Measurements from ENCODE around the gene CENPK. TPM values are rescaled to one million over a fixed set of nuclear protein-coding genes. Genes with fewer than 3 reads are reported as not detected.

CENPK gene
- total RNA-seq, 1 donor from 2014 or later = 26.2 TPM

- Mint-ChIP-seq H3K27me3 (ENCODE audit: low read depth) (no peaks in the 10 kb centered on the region), H3K36me3 (peaks cover 32% of the 10 kb centered on the region), H3K4me1 (no peaks in the 10 kb centered on the region), H3K9me3 (no peaks in the 10 kb centered on the region), H3K4me3 (no peak overlapping the region), H3K27ac (no peak overlapping the region)
- no peak for DNase-seq (ENCODE audit: low spot score in 2 of 2, unreplicated experiment in 2 of 2)
- no peak for TF ChIP-seq CTCF (IDR thresholded peaks at IDR 0.05; ENCODE audit: unreplicated experiment)
Measured at GRCh38 chr5:65577141-65577540, 14.2 kb upstream of the CENPK start.

- Mint-ChIP-seq H3K27ac (no peak overlapping the region), H3K4me3 (no peak overlapping the region), H3K9me3 (no peaks in the 10 kb centered on the region), H3K4me1 (peaks cover 2% of the 10 kb centered on the region), H3K36me3 (peaks cover 10% of the 10 kb centered on the region), H3K27me3 (ENCODE audit: low read depth) (no peaks in the 10 kb centered on the region)
- no peak for TF ChIP-seq CTCF (IDR thresholded peaks at IDR 0.05; ENCODE audit: unreplicated experiment)
- no peak for DNase-seq (ENCODE audit: low spot score in 2 of 2, unreplicated experiment in 2 of 2)
Measured at GRCh38 chr5:65570598-65571226, 7.7 kb upstream of the CENPK start.

GRCh38 chr5:65566505-65566904 is 3.5 kb upstream of the CENPK start:
- no peaks in the 10 kb centered on the region for H3K27me3 Mint-ChIP-seq (ENCODE audit: low read depth)
- no peak for TF ChIP-seq CTCF (IDR thresholded peaks at IDR 0.05; ENCODE audit: unreplicated experiment)
- H3K4me3 Mint-ChIP-seq = no peak overlapping the region
- no peaks in the 10 kb centered on the region for H3K36me3 Mint-ChIP-seq
- H3K9me3 Mint-ChIP-seq = no peaks in the 10 kb centered on the region
- no peak overlapping the region for H3K27ac Mint-ChIP-seq
- no peak for DNase-seq (ENCODE audit: low spot score in 2 of 2, unreplicated experiment in 2 of 2)
- H3K4me1 Mint-ChIP-seq = peaks cover 31% of the 10 kb centered on the region

GRCh38 chr5:65563777-65564176 is 809 bp upstream of the CENPK start:
- no peak for TF ChIP-seq CTCF (IDR thresholded peaks at IDR 0.05; ENCODE audit: unreplicated experiment)

GRCh38 chr5:65556718-65557117 is 6.2 kb downstream of the CENPK start:
- Mint-ChIP-seq H3K9me3 (no peaks in the 10 kb centered on the region), H3K27ac (no peak overlapping the region), H3K36me3 (no peaks in the 10 kb centered on the region), H3K4me1 (peaks cover 4% of the 10 kb centered on the region), H3K4me3 (no peak overlapping the region), H3K27me3 (ENCODE audit: low read depth) (no peaks in the 10 kb centered on the region)
- no peak for DNase-seq (ENCODE audit: low spot score in 2 of 2, unreplicated experiment in 2 of 2)
- TF ChIP-seq CTCF (IDR thresholded peaks at IDR 0.05; ENCODE audit: unreplicated experiment) = no peak

More at GRCh38 chr5:65563777-65564176, 809 bp upstream of the CENPK start:
- peak overlapping the region; percentile 94 for H3K4me3 Mint-ChIP-seq
- H3K9me3 Mint-ChIP-seq = no peaks in the 10 kb centered on the region
- peak overlapping the region; percentile 99 for H3K27ac Mint-ChIP-seq
- H3K27me3 Mint-ChIP-seq (ENCODE audit: low read depth) = no peaks in the 10 kb centered on the region
- H3K36me3 Mint-ChIP-seq = no peaks in the 10 kb centered on the region
- DNase-seq (ENCODE audit: low spot score in 2 of 2, unreplicated experiment in 2 of 2) = no peak
- H3K4me1 Mint-ChIP-seq = peaks cover 34% of the 10 kb centered on the region

GRCh38 chr5:65556181-65556580 is 6.8 kb downstream of the CENPK start:
- no peaks in the 10 kb centered on the region for H3K4me1 Mint-ChIP-seq
- DNase-seq (ENCODE audit: low spot score in 2 of 2, unreplicated experiment in 2 of 2) = no peak
- no peak for TF ChIP-seq CTCF (IDR thresholded peaks at IDR 0.05; ENCODE audit: unreplicated experiment)
- no peaks in the 10 kb centered on the region for H3K9me3 Mint-ChIP-seq
- no peaks in the 10 kb centered on the region for H3K36me3 Mint-ChIP-seq
- no peak overlapping the region for H3K27ac Mint-ChIP-seq
- H3K4me3 Mint-ChIP-seq = no peak overlapping the region
- H3K27me3 Mint-ChIP-seq (ENCODE audit: low read depth) = no peaks in the 10 kb centered on the region

Measured in mesothelial cell of epicardium (in vitro differentiated cells).